ENCODE measurements around the gene TBCD.

The TBCD gene

DNA sequence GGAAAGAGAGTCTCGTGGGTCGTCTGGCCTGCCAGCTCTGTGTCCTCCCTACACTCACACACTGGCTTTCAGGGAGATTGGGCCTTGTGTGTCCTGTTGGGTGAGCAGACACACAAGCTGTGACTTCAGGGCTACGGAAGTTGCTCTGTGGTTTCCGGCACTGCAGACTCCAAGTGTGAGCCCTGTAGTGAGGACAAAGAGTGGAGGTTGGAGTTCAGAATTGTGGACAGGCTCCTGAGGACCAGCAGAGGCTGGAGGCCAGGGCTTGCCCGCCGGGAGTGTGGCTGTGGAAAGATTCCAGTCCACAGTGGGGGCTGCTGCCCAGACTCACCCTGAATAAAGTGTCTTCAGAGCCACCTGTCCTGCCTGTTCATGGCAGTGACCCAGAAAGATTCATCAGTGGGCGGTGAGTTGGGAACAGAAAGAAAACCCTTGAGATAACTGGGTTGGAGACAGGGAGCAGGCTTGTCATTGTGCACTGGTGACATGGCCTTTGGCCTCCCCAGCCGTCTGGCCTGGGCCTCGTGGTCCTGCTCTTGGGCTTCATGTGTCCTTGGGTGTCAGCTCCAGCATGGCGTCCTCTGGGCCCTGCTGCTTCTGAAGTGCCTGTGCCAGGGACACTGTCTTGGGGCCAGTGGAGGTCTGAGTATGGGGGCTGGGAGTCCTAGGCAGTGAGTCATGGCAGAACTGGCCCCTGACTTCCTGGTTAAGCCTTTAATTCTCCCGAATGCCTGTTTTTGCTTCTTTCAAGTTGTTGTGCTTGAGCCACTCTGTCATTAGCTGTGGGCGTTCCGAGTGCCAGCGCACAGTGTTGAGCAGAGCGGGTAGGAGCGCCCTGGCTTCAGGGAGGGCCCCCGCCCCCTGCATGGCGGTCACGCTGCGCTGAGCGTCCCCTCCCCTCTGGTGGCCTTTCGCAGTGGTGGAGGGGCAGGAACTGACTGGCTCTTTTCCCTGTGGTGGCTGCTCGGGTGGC, 107.9 kb downstream of the TBCD start:
- peak; percentile 60 for DNase-seq

DNA sequence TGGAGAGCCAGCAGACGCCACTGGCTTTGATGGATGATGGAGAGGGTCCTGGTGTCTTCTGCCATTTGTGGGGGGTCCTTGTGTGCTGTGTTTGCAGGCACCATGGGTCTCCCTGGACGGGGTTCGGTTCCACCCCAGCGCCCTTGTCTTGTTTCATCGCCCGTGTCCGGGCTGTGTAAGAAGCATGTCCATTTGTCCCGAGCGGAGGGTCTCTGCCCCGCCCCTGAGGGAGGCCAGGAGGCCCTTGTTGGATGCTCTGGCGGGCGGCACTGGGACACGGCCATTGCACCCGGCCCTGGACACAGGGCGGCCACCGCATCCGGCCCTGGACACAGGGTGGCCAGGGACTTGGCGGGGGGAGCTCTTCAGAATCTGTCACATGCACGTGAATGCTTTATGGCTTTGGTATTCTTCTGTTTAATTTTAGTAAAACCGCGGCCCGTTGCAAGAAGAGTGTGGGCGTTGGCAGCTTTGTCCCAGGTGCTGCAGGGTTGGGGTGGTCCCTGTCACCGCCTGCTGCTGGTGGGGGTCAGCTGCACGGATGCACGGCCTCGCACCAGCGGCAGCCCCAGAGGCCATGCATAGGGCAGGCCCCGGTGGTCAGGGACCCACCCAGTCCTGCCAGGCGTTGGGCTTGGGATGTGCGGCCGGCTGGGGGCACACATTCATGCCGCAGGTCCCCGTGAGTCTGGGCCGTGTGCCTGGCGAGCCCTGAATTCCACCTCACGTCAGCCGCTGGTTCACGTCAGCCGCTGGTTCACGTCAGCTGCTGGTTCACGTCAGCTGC, 108.9 kb downstream of the TBCD start:
- no peak for DNase-seq

DNA sequence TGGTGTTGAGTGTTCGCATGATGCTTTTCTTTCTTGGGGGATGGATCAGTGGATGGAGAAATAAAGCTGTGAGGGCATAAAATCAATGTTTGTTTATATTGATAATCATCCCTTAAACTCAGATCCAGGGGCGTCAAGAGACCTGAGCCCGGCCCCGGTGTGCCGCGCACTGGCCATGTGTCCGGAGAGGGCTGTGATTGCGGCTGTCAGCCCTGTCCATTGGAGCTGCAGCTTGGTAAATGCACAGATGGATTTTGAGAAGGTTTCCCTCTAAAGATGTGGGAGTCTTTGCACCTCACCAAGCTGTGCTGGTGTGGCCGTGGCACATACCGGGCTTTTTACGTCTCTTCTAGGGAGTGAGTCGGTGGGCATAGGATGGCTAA, 109.5 kb downstream of the TBCD start:
- no peak for DNase-seq

DNA sequence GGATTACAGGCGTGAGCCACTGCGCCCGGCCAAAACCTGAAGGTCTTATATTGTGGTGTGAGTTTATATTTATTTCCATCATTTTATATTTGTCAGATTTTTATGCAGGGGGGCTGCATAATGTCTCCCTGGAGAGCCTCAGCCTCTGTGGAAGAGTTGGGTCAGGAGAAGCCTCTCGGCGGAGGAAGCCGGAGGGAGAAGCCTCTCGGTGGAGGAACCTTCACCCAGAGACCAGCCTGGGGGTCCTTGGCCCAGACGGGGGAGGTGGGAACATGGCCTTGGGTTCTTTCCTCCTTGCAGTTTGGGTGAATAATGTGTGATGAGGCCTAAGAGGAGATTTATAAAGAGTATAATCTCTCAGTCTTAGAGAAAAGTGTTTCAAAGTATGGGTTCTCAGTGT, 110.3 kb downstream of the TBCD start:
- no peak for DNase-seq

DNA sequence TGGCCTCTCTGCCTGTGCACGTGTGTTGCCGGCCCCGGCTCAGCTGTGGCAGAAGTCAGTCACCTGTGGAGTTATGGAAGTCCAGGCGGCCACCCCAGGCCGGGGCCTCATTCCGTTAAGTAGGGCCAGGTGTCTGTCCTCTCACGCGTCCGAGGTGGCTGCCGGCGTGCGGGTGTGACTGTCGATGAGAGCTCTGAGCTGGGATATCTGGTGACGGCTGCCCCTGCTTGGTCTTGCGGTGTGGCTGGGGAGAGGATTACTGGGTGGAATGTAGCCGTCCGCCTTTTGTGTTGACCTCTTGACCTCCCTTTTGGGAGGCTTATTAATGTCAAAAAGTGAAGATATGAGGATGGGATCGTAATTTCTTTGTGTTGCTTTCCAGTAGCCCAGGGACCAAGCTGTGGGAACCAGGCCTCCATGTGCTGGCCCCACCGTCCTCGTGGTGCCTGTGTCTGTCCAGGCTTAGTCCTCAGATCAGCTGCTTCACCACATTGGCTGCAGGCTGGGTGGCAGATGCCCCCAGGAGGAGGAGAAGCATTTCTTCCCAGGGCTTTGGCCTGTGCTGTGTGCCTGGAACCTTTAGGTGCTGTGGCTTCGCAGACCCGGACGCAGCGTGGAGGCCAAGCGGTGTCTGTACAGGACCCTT, 111.0 kb downstream of the TBCD start:
- DNase-seq = peak; percentile 27

DNA sequence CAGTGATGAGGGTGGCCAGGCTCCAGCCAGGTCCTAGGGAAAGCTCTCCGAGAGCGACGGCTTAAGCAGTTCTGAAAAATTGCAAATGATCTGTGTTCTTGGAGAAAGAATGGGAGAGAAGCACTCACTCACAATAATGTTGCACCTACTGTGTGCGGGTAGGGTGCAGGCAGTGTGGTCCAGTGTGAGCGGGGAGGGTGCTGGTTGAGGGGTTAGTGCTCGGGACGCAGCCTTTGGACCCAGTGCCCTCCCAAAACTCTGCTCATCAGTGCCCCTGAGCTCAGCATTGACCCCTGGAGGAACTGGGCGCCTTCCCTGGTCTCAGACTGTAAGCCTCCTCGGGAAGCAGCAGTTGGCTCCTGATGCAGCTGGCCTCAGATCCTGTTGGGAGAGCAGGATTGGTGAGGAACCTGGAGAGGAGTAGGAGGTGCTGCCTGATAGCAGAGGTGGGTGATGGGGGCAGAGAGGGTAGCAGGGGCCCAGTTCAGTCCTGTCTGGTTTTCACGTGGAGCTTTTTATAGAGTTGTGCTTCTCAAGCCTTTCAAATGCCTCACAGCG, 111.6 kb downstream of the TBCD start:
- no peak for DNase-seq

DNA sequence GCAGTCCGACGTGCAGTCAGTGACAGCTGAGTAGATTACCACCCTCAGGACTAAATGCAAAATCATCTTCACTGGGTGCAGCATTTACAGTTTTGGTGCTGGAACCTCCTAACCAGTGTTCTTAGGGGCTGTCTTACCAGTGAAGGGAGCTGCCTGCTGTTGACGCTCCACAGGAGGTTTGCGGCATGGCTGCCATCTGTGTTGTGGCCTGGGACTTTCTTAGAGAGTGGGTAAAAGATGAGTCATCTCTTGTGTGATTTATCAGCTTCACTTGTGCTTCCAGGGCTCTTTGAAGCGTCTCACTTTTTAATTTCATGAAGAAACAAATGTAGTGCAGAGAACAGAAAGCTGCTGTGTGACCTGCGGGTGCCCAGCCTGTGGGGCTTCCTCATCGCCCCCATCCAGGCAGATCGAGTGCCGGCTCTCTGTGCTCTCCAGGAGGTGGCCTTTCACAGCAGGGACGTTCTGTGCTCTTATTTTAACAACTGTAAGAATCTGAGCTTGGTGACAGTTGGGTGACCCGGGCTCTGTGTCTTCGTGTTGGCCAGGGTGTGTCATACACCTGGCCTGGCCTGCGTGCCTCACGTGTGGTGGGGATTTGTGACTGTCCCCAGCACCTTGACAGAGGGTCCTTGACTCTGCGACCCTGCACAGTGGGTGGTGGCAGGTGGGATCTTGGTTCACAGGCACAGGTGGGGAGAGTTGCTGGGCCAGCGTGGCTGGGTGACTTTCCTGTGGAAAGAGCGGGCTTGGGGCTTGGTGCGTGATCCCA, 112.3 kb downstream of the TBCD start:
- peak; percentile 72 for DNase-seq

DNA sequence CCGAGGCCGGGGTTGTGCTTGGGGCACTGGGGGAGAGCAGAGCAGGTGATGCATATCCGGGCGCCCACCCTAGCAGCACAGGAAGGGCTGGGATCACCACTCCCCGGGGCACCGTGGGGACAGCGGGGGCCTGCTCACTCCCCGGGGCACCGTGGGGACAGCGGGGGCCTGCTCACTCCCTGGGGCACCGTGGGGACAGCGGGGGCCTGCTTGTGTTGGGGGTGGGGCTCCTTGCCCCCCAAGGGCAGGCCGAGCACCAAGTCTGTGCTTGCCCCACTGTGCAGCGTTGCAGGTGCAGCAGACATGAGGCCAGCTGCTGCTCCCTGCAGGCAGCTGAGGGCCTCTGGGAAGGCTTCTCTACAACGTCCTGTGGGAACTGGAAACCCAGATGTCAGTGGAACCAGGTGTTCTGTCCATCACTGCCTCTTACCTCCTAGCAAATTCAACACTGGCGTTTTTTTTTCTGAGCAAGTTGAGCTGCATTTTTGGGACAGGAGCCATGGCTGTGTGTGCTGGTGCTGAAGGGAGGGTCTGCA, 112.9 kb downstream of the TBCD start:
- no peak for DNase-seq

DNA sequence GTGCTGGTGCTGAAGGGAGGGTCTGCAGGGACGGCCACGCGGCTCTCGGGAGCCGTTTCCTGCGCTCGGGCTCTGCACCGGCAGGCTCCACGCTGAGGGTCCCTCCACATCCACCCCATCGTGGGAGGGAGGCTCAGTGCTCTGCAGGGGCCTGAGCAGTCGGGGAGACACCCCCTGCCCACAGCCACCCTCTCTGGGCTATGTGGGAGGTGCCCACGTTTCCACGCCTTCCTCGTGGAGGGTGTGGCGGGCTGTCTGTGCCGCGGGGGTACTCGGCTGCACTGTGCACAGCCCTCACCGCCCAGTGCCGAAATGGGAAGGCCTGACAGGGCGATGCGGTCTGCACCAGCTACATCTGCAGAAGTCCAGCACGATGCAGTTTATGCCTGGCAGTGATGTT, 113.4 kb downstream of the TBCD start:
- no peak for DNase-seq

DNA sequence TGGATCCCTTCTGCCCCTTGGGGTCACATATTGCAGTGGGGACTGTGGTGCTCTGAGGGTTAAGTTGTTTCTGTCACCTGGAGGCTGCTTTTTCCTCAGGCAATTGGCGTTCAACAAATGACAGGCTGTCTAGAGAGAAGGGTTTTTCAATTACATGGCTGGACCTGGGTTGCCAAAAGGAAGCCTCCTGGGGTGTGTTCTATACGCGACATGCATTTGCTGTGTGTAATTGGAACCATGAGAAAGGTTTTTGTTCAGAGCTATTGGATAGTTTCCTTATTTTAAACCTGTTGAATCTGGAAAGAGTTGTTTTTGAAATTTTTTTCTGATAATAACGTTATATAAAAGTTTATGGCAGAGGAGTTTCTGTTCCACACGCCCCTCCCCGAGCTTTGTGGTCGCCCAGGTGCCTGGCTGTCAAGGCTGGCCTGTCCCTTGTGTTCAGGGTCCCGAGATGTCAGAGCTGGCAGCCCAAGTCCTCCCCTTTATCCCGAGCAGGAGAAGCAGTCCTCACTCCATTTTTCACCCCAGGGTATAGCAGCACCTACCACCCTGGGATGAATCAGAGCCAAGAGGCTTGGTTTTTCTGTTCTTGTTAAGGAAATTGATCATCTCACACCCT, 114.0 kb downstream of the TBCD start:
- DNase-seq = no peak

DNA sequence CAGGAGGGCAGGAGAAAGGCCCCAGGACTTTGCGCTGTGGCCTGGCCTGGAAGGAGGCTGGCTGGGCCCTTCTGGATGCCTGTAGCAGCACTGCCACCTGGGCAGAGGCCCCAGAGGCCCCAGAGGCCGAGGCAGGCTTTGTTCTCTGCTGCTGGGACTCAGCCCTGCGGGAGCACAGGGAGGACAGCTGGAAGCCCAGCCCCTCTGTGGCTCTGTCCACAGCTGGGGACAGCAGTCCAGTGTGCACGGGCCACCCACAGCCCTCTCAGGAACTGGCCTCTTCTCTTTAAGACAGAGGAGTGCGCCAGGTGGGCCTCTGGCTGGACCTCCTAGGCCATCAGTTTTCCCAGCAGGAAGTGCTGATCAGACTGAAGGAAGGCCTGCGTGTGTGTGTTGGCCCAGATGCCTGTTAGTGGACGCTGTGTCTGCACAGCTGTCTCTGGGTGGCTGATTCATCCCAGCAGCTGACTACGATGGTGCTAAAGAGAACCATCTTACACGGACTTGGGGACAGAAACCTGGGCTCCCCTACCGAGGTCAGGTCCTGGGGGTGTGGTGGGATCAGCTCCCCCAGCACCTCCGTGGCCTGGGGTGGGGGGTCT, 114.8 kb downstream of the TBCD start:
- no peak for DNase-seq

DNA sequence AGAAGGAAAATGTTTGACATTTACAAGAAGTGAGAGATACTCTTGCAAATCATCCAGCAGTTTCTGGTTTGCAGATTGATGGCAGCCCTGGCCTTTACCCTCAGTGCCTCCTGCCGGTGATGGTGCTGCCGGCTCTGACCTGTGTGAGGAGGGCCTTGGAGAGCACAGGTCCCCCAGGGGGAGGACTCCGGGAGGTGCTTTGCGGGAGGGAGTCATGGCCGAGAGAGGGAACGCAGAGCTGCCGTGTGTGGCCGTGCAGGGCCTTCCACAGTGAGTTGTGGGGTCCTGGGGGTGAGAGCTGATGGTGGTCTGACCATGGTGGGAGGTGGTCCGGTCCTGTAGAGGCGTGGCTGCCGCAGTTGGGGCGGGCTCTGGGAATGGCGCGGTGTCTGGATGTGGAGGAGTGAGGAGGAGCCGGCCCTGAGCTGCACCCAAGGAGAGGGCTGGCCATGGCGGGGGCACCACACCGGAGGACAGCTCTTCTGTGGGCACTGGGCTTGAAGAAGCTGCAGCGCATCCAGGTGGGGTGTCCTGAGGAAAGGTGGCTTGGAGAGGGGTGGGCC, 116.0 kb downstream of the TBCD start:
- DNase-seq = no peak

DNA sequence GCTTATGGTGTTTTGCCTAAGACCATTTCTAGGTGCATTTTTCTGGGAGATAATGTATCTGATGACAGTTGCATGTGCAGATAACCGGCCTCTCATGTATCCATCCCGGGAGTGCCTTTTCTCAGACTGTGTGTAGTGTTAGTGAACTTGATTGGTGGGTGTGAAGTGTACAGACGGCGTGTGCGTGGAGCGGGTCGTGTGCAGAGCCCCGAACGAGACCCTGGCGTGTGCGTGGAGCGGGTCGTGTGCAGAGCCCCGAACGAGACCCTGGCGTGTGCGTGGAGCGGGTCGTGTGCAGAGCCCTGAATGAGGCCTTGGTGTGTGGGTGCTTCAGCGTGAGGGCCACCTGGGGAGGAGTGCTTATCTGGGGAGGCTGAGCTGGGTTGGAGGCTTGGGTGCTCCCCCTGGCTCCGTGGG, 116.9 kb downstream of the TBCD start:
- no peak for DNase-seq

DNA sequence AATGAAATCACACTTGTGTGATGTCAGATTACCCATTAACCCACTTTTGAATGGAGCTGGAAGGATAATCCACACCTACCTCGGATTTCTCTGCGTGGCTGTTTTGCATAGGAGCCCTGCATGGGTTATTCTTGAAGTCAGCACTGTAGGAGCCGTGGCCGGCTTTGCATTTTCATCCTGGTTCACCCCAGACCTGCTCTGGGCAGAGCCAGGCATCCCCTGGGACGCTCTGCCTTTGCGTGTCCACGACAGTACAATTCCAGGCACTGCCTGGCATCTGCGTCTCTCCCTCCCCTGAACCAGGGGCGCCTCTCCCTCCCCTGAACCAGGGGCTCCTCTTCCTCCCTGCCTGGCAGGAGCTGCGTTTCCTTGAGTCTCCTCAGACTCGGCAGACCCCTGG, 117.7 kb downstream of the TBCD start:
- no peak for DNase-seq

DNA sequence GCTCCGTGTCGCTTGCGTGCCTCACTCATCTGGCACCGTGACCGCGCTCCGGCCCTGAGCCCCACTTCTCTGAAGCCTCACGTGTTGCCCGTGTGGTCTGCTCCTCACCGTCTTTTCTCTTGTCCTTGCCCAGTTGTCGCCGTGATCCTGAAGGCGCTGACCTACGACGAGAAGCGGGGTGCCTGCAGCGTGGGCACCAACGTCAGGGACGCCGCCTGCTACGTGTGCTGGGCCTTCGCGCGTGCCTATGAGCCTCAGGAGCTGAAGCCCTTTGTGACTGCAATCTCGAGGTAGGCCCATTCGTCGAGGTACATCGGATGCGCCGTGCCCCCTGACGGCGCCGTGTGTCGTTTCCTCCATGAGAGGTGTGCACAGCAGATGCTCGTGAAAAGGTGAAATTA, 118.2 kb downstream of the TBCD start:
- DNase-seq = no peak

DNA sequence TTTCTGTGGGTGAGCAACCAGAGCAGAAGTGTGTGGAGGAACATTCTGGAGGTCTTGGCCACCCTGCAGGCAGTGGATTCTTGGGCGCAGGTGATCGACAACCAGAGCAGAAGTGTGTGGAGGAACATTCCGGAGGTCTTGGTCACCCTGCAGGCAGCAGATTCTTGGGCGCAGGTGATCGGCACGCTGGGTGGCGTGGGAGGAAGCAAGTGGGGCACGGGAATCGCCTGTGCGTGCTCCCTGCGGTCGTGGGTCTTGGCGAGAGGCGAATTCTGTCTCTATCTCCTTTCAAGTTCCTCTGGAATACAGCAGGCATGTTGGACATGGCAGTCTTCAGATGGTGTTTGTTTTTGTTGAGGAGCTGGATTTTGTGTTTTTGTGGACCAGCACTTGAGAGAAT, 118.7 kb downstream of the TBCD start:
- no peak for DNase-seq

DNA sequence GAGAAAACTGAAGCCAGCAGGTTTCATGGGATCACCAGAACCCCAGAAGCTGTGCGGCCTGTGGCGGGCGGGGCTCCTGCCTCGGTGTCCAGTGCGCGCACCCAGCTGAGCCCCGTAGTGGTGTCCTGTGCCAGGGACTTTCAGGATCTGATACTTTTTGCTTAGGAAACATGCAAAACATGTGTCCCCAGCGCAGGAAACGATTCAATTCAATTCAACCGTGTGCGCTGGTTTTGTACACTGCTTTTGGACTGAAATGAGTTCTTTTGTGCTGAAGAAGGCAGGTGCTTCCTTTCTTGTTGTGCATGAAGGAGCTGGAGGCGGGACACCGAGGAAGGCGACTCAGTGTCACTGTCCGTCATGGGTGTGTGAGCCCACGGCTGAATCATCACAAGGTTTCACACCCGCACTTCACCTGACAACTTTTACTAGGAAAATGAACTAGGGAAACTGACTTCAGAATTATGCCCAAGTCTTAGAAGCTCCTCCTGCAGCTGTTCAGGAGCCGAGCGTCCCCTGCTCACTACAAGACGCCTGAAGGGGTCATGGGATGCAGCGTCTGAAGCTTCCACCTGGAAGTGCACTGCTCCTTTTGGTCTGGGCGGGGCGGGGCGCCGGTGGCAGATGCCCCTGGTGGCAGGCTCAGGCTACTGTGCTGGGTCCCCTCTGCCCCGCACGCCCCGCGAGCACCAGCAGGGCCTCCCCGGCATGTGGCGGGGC, 119.4 kb downstream of the TBCD start:
- no peak for DNase-seq

DNA sequence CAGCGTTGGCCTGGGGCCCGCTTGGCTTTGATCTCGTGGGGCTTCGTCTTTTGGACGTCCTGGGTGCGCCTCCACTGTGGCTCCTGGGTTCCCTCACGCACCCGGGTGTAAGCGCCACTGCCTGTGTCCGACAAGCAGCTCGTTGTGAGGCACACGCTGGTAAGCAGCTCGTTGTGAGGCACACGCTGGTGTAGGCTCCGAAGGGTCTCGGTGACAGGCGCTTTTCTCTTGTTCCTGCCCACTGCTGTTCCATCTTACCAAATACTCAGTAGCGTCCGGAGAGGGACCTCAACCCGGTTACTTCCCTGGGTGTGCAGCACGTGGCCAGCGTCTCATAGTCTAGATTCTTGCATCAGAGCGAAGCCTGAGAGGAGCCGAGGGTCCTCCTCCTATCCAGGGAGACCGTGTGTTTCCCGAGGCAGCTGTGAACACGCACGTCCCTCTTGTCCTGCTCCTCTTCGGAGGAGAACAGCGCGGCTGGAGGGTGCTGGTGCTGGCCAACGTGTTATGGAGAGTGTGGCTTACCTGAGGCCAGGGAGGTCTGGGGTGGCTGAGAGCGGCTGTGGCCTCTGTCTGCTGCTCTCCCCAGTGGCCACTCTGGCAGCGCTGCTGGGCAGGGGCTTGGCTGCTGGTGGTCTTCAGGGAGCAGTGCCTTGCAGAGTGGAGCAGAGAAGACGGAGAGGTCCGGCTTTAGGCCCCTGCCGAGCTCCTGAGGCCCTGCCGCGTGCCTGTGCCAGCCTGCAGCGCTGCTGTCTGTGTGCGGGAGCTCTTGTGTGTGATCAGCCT, 120.1 kb downstream of the TBCD start:
- no peak for DNase-seq
